ENCODE results near the gene ZNF410. TPM values are rescaled to one million over a fixed set of nuclear protein-coding genes. Genes with fewer than 3 reads are reported as not detected.
A peak's percentile ranks its signal among the peaks of the same experiment; 100 is the strongest.
"Not testable (repeated sequence)": the region's sequence is repeated elsewhere in the genome, so short reads cannot be mapped to it uniquely, and the experiment has no call there.

The ZNF410 gene, protein sequence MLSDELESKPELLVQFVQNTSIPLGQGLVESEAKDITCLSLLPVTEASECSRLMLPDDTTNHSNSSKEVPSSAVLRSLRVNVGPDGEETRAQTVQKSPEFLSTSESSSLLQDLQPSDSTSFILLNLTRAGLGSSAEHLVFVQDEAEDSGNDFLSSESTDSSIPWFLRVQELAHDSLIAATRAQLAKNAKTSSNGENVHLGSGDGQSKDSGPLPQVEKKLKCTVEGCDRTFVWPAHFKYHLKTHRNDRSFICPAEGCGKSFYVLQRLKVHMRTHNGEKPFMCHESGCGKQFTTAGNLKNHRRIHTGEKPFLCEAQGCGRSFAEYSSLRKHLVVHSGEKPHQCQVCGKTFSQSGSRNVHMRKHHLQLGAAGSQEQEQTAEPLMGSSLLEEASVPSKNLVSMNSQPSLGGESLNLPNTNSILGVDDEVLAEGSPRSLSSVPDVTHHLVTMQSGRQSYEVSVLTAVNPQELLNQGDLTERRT
- total RNA-seq = 100 to 1,000 TPM in 1 of 4 donors, 10 to 100 TPM in 3; 33.2 to 104 (median 45.9) TPM

DNA sequence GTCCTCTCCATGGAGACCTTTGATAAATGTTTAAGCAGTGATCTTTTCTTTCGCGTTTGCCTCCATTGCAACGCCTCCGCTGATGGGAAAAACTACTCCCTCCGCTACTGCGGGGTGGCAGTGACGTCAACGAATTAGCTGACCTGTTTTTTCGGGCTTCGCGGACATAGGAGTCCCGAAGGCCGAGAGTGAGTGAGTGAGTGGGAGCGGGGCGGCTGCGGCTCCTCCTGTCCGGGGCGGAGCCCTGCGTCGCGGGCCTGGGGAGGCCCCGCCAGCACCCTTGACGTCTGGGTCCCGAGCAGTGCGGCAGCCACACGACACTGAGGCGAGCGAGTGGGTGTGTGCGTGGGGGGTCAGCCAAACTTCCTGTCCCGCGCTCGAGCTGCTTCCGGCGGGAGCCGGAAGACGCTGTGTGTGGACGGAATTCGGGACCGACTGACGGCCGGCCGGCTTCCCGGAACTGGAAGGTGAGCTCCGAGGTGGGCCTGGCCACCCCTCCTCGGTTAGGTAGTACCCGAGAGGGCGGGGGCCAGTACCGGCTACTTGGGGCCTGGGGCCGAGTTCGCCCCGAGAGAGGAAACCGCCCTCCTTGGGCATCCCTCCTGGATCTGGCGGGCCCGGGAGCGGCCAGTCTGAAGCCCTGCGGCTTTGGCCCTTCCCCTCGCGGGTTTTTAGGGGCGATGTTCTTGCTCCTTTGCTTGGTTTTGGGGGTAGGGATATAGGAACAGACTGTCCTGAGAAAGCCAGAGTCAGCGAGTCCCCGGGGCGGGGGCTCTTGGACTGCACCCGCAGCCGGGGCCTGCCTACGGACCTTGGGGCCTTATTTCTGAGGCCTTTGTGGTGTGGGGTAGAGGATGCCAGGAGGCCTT lies at the start of gene ZNF410:
Gene ZNF410, plus strand, starts transcription at position 411 of the 869 bp plus-strand sequence. CDS start 5,317 bp downstream, outside the sequence.
- WGBS, 2 donors (ENCODE audit: low coverage in 1 of 2) = 0 to 1% methylated on average over 9 to 19 of the region's 65 CpGs
- peak; percentile 94 for DNase-seq
- Histone ChIP-seq H3K36me3 (no peaks in the 10 kb centered on the region), H3K4me3 (peak within 1 kb of the TSS; percentile 72 to 94 (median 85)), H3K4me1 (peaks cover 6 to 30% (median 23%) of the 10 kb centered on the region in 4 donors), H3K27me3 (no peaks in the 10 kb centered on the region), H3K27ac (peak within 1 kb of the TSS; percentile 92 to 97 (median 95)), H3K9me3 (no peaks in the 10 kb centered on the region)
- intact Hi-C loops (cut with DNase I; ENCODE audit: low total_unique reads) = no loop called here
- in situ Hi-C loops (cut with MboI; ENCODE audit: low pct_ligation_motif_present in 1 of 4, low pct_unique_long_range_greater_than_20kb in 1 of 4, low sequenced_read_pairs in 3 of 4) = no loop called here
- TF ChIP-seq POLR2AphosphoS5 (IDR thresholded peaks at IDR 0.05) (peak; percentile 74 to 92 (median 88)), EP300 (IDR thresholded peaks at IDR 0.05; ENCODE audit: low read depth) (no peak), POLR2A (IDR thresholded peaks at IDR 0.05) (peak; percentile 87)
- TF ChIP-seq, protein P1, sequence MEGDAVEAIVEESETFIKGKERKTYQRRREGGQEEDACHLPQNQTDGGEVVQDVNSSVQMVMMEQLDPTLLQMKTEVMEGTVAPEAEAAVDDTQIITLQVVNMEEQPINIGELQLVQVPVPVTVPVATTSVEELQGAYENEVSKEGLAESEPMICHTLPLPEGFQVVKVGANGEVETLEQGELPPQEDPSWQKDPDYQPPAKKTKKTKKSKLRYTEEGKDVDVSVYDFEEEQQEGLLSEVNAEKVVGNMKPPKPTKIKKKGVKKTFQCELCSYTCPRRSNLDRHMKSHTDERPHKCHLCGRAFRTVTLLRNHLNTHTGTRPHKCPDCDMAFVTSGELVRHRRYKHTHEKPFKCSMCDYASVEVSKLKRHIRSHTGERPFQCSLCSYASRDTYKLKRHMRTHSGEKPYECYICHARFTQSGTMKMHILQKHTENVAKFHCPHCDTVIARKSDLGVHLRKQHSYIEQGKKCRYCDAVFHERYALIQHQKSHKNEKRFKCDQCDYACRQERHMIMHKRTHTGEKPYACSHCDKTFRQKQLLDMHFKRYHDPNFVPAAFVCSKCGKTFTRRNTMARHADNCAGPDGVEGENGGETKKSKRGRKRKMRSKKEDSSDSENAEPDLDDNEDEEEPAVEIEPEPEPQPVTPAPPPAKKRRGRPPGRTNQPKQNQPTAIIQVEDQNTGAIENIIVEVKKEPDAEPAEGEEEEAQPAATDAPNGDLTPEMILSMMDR (IDR thresholded peaks at IDR 0.05) = no peak

DNA sequence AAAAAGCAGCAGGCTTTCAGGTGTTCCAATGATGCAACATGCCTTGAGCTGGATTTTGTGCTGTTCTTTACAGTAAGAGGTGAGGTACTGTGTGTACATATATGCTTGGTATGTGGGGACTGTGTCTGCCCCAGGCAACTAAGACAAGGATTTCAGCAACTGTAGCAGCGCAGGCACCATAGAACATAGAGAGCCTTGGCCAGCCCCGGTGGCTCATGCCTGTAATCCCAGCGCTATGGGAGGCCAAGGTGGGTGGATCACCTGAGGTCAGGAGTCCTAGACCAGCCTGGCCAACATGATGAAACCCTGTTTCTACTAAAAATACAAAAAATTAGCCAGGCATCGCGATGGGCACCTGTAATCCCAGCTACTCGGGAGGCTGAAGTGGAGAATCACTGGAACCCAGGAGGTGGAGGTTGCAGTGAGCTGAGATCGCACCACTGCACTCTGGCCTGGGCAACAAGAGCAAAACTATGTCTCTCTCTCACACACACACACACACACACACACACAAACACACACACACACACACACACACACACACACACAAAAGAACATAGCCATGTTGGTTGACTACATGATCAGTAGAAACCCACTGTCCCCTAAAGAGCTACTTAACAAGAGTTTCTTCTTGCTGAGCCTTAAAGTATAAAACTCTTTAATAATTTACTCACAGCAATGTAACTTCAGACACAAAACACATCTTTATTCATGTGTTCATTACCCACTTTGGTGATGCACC lies 48.2 kb upstream of the ZNF410 start:
- H3K27ac ChIP-seq; H3K4me3 ChIP-seq; H3K4me1 ChIP-seq; H3K9me3 ChIP-seq; H3K36me3 ChIP-seq; DNase-seq; H3K27me3 ChIP-seq; intact Hi-C loops (cut with DNase I; ENCODE audit: low total_unique reads): not testable (repeated sequence)
- in situ Hi-C loops (cut with MboI; ENCODE audit: low pct_ligation_motif_present in 1 of 4, low pct_unique_long_range_greater_than_20kb in 1 of 4, low sequenced_read_pairs in 3 of 4) = loop anchor here in 1 of 4 donors (25.0 kb wide), 1 partner anchor 326 kb away; no protein-coding TSS in a partner anchor
- WGBS, 2 donors (ENCODE audit: low coverage in 1 of 2) = 93 to 100% methylated on average over 6 to 7 of the region's 7 CpGs

DNA sequence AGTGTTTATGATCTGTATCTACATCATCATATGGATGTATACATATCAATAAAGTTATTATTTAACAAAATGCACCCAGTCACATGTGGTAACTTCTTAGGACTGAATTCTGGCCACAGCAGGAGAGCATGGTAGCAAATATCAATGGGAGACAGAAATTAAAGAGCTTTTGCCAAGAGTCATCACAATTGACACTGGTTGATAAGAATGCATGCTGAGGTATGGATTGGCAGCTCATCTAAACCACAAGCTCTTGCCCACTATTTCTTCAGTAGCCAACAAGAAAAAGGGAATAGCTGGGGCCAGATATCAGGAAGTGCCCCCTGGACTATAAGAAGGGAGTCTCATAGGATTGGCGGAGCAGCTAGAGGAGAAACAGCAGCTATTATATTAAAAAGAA lies 44.5 kb upstream of the ZNF410 start:
- H3K27me3 ChIP-seq = no peaks in the 10 kb centered on the region
- WGBS, 2 donors (ENCODE audit: low coverage in 1 of 2) = 94 to 100% methylated on average over 1 of the region's 1 CpG
- no peaks in the 10 kb centered on the region for H3K36me3 ChIP-seq
- DNase-seq = no peak
- intact Hi-C loops (cut with DNase I; ENCODE audit: low total_unique reads) = no loop called here
- no peaks in the 10 kb centered on the region for H3K9me3 ChIP-seq
- H3K4me3 ChIP-seq = no peak overlapping the region
- TF ChIP-seq POLR2A (IDR thresholded peaks at IDR 0.05) = no peak
- TF ChIP-seq, protein P1 (IDR thresholded peaks at IDR 0.05) = no peak
- no peak for TF ChIP-seq POLR2AphosphoS5 (IDR thresholded peaks at IDR 0.05)
- TF ChIP-seq EP300 (IDR thresholded peaks at IDR 0.05; ENCODE audit: low read depth) = no peak
- H3K4me1 ChIP-seq = no peaks in the 10 kb centered on the region
- in situ Hi-C loops (cut with MboI; ENCODE audit: low pct_ligation_motif_present in 1 of 4, low pct_unique_long_range_greater_than_20kb in 1 of 4, low sequenced_read_pairs in 3 of 4) = loop anchor here in 1 of 4 donors (25.0 kb wide), 1 partner anchor 330 kb away; no protein-coding TSS in a partner anchor
- no peak overlapping the region for H3K27ac ChIP-seq

DNA sequence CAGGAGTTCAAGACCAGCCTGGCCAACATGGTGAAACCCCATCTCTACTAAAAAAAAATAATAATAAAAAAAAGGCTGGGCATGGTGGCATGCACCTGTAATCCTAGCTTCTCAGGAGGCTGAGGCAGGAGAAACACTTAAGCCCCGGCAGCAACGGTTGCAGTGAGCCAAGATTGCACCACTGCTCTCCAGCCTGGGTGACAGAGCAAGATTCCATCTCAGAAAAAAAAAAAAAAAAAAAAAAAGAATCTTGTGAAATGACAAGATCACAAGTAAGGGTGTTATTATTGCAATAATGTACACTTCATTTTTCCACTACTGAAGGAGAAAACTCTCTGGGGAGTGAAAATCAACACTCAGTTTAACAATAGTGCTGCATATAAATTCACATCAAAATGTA lies 43.8 kb upstream of the ZNF410 start:
- WGBS, 2 donors (ENCODE audit: low coverage in 1 of 2) = 80% methylated on average over 2 of the region's 2 CpGs; no CpG with 5 or more reads in 1 of the 2 donors
- DNase-seq = no peak
- intact Hi-C loops (cut with DNase I; ENCODE audit: low total_unique reads) (no loop called here), in situ Hi-C loops (cut with MboI; ENCODE audit: low pct_ligation_motif_present in 1 of 4, low pct_unique_long_range_greater_than_20kb in 1 of 4, low sequenced_read_pairs in 3 of 4) (loop anchor here in 1 of 4 donors (25.0 kb wide), 1 partner anchor 331 kb away; no protein-coding TSS in a partner anchor)
- H3K4me3 ChIP-seq = no peak overlapping the region
- no peak overlapping the region for H3K27ac ChIP-seq
- no peaks in the 10 kb centered on the region for H3K9me3 ChIP-seq
- no peaks in the 10 kb centered on the region for H3K27me3 ChIP-seq
- no peaks in the 10 kb centered on the region for H3K4me1 ChIP-seq
- TF ChIP-seq EP300 (IDR thresholded peaks at IDR 0.05; ENCODE audit: low read depth) (no peak), POLR2A (IDR thresholded peaks at IDR 0.05) (no peak), POLR2AphosphoS5 (IDR thresholded peaks at IDR 0.05) (no peak)
- TF ChIP-seq, protein P1 (IDR thresholded peaks at IDR 0.05) = no peak
- no peaks in the 10 kb centered on the region for H3K36me3 ChIP-seq
